ENCODE data around the gene CLDN9.

Gene CLDN9

DNA sequence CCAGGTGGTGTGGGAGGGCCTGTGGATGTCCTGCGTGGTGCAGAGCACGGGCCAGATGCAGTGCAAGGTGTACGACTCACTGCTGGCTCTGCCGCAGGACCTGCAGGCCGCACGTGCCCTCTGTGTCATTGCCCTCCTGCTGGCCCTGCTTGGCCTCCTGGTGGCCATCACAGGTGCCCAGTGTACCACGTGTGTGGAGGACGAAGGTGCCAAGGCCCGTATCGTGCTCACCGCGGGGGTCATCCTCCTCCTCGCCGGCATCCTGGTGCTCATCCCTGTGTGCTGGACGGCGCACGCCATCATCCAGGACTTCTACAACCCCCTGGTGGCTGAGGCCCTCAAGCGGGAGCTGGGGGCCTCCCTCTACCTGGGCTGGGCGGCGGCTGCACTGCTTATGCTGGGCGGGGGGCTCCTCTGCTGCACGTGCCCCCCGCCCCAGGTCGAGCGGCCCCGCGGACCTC is 798 bp downstream of the CLDN9 start:
- no peak for TF ChIP-seq CTCF (conservative IDR thresholded peaks at IDR 0.05; ENCODE audit: low read depth, low read length)
- no peak overlapping the region for H3K4me3 ChIP-seq (ENCODE audit: low read depth, low read length)
- no peak for DNase-seq (ENCODE audit: low read depth)

DNA sequence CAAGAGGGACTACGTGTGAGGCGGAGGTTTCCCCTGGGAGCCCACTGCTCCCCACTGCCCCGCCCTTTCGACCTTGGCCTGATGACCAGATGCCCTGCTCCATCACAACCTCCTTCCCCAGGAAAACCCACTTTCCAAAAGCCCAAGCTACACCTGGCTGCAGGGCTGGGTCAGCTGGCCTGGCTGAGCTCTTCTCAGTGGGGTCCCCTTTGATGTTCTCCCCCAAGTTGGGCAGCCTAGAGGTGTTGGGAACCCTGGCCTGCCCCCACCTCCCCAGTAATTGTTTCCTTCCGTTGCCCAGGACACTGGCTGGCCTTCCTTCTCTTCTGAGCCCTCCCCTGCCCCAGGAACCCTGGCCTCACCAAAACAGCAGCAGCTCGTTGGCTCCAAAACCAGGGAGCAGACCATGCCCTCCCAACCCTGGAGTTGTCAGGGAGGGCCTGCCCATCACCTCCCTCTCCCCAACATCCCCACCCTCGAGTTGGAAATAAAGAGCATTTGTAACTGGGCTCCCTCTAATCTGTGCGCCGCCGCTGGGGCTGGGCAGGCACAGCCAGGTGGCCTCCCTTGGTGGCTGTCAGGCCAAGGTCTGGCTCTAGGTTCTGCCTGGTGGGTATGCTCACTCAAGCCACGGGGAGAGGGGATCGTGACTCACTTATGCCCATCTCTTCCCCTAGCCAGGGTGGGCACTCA is 1.4 kb downstream of the CLDN9 start:
- no peak for DNase-seq (ENCODE audit: low read depth)
- no peak for TF ChIP-seq CTCF (conservative IDR thresholded peaks at IDR 0.05; ENCODE audit: low read depth, low read length)
- no peak overlapping the region for H3K4me3 ChIP-seq (ENCODE audit: low read depth, low read length)

DNA sequence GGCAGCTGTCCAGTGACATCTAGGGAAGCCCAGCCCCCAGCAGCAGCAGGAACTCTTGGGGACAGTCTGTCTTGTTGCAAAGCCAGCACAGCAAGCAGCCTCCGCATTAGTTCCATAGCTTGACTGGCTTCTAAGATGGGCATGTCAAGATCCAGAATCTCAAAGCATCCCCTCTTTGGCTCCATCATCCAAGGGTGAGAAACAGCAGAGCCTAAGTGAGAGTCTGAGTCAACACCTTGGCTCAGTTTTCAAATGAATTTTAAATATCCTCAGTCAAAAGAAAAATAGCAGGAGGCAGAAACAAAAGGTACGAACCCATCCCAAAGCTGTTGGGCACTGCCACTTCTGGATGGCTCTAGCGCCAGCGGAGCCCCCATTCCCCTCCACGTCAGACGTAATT is 2.2 kb downstream of the CLDN9 start:
- no peak for DNase-seq (ENCODE audit: low read depth)
- no peak for TF ChIP-seq CTCF (conservative IDR thresholded peaks at IDR 0.05; ENCODE audit: low read depth, low read length)
- H3K4me3 ChIP-seq (ENCODE audit: low read depth, low read length) = no peak overlapping the region

- H3K4me3 ChIP-seq (ENCODE audit: low read depth, low read length) = no peak overlapping the region
- no peak for TF ChIP-seq CTCF (conservative IDR thresholded peaks at IDR 0.05; ENCODE audit: low read depth, low read length)
Measured at GRCh38 chr16:3015865-3016521, 3.3 kb downstream of the CLDN9 start.

DNA sequence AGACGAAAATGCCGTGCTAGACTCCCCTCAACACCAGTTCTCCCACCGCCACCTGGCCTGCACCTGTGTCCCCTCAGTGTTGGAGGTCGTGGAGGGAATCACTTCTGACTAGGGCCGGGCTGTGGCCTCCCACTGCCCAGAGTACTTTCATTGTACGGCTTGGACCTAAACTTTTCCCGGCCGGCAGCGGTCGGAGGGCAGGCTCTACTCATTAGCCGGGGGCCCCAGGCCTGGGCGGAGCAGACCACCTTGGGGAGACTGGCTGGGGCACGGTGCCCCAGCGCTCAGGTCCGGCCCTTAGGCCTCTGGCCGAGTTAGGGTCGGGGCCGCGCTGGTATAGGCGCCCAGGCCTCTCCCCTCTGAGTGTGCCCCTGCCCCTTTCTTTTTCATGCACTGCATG is 4.6 kb downstream of the CLDN9 start:
- no peak for TF ChIP-seq CTCF (conservative IDR thresholded peaks at IDR 0.05; ENCODE audit: low read depth, low read length)
- H3K4me3 ChIP-seq (ENCODE audit: low read depth, low read length) = no peak overlapping the region
- no peak for DNase-seq (ENCODE audit: low read depth)

More at GRCh38 chr16:3015865-3016521, 3.3 kb downstream of the CLDN9 start:
- no peak for DNase-seq (ENCODE audit: low read depth)

DNA sequence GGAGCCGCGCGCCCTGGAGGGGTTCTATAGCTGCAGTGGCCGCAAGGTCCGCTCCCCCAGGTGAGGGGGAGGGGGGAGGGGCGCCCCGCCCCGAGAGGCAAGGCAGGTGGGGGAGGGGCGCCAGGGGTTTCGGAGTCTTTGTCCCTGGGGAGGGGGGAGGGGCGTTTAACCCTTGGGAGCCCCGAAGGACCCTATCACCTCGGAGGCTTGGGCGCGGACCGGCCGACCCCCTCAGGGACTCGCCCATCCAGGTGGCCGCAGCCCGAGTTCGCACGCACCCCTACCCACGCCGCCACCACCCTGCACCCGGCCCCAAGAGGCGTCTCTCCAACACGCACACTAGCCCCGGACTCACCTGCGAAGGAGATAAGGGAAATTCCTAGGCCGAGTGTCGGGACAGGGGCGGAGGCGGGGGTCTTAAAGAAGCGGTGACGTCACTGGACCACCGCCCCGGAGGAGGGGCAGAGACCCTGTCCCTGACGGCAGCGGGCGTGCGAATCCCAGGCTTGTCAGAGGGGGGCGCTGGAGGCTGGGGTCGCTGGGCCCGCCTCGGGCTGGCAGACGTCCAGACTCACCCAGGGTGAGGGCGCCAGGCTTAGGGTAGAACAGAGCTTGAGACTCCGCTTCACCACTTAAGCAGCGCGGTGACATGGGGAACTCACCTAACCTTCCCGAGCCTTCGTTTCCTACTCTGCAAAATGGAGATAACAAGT is 5.2 kb downstream of the CLDN9 start, which contains the start of gene CLDN6:
Gene CLDN6, minus strand, starts transcription at position 390 of the 713 bp plus-strand sequence. CDS start 2,162 bp downstream, outside the sequence.
- DNase-seq (ENCODE audit: low read depth) = peak; percentile 8
- TF ChIP-seq CTCF (conservative IDR thresholded peaks at IDR 0.05; ENCODE audit: low read depth, low read length) = peak; percentile 42
- H3K4me3 ChIP-seq (ENCODE audit: low read depth, low read length) = no peak within 1 kb of the TSS

All from choroid plexus epithelial cell (primary cell).